H9 (cell line): ENCODE results near the gene KRT2. TPM values are rescaled to one million over a fixed set of nuclear protein-coding genes. Genes with fewer than 3 reads are reported as not detected.

Experiments
- DNase-seq: peaks from one replicate; pipeline ENCODE4 v3.0.0-alpha.2; 2017
- H2AFZ ChIP-seq: one replicate; pipeline ENCODE4 v1.6.1; 2013; ENCODE audit warnings: mild to moderate bottlenecking, low read length, control low read depth, moderate library complexity
- H2AK5ac ChIP-seq: 2 replicates; pipeline ENCODE4 v1.6.1; 2013; ENCODE audit warnings: low read length, control low read depth, mixed read lengths; ENCODE audit not compliant: insufficient read length
- H2BK120ac ChIP-seq: one replicate; pipeline ENCODE4 v1.6.1; 2013; ENCODE audit warnings: low read depth, mild to moderate bottlenecking, low read length, control low read depth, inconsistent platforms; ENCODE audit not compliant: poor library complexity, severe bottlenecking
- H2BK12ac ChIP-seq: 2 replicates; pipeline ENCODE4 v1.6.1; 2013; ENCODE audit warnings: low read length, control low read depth, mixed read lengths, low read depth; ENCODE audit not compliant: insufficient read length
- H2BK15ac ChIP-seq: 2 replicates; pipeline ENCODE4 v1.6.1; 2013; ENCODE audit warnings: low read depth, low read length, control low read depth
- H2BK20ac ChIP-seq: one replicate; pipeline ENCODE4 v1.6.1; 2013; ENCODE audit warnings: low read depth, mild to moderate bottlenecking, low read length, control low read depth, inconsistent platforms; ENCODE audit not compliant: poor library complexity, severe bottlenecking
- H2BK5ac ChIP-seq: 2 replicates; pipeline ENCODE4 v1.6.1; 2013; ENCODE audit warnings: low read length, control low read depth, mixed read lengths; ENCODE audit not compliant: insufficient read length
- H3K14ac ChIP-seq: 2 replicates; pipeline ENCODE4 v1.6.1; 2013; ENCODE audit warnings: low read length, control low read depth; ENCODE audit not compliant: insufficient read depth
- H3K18ac ChIP-seq: 2 replicates; pipeline ENCODE4 v1.6.1; 2013; ENCODE audit warnings: low read depth, mild to moderate bottlenecking, mixed read lengths, low read length, control low read depth; ENCODE audit not compliant: insufficient read length
- H3K23ac ChIP-seq: 2 replicates; pipeline ENCODE4 v1.6.1; 2013; ENCODE audit warnings: low read length, control low read depth, mixed read lengths, low read depth; ENCODE audit not compliant: insufficient read length
- H3K23me2 ChIP-seq: 2 replicates; pipeline ENCODE4 v1.6.1; 2013; ENCODE audit warnings: low read depth, mild to moderate bottlenecking, mixed read lengths, low read length, control low read depth; ENCODE audit not compliant: insufficient read length, poor library complexity, severe bottlenecking
- H3K27ac ChIP-seq: 2 replicates; pipeline ENCODE4 v1.5.1; 2013; ENCODE audit warnings: low read length, control low read depth, mixed read lengths, low read depth; ENCODE audit not compliant: insufficient read length
- H3K27me3 ChIP-seq: 2 replicates; pipeline ENCODE4 v1.6.1; 2013; ENCODE audit warnings: low read length, control low read depth, inconsistent platforms; ENCODE audit not compliant: insufficient read depth
- H3K4ac ChIP-seq: 2 replicates; pipeline ENCODE4 v1.6.1; 2013; ENCODE audit warnings: low read depth, mild to moderate bottlenecking, control low read depth, inconsistent platforms, low read length, moderate library complexity
- H3K4me1 ChIP-seq: 2 replicates; pipeline ENCODE4 v1.6.1; 2013; ENCODE audit warnings: low read length, control low read depth, inconsistent platforms; ENCODE audit not compliant: insufficient read depth
- H3K4me2 ChIP-seq: 2 replicates; pipeline ENCODE4 v1.6.1; 2013; ENCODE audit warnings: low read length, control low read depth, mixed read lengths; ENCODE audit not compliant: insufficient read length, insufficient read depth
- H3K56ac ChIP-seq: 2 replicates; pipeline ENCODE4 v1.6.1; 2013; ENCODE audit warnings: low read depth, mild to moderate bottlenecking, mixed read lengths, low read length, control low read depth; ENCODE audit not compliant: insufficient read length
- H3K79me1 ChIP-seq: 2 replicates; pipeline ENCODE4 v1.6.1; 2013; ENCODE audit warnings: low read depth, mild to moderate bottlenecking, moderate library complexity, low read length, control low read depth, inconsistent platforms; ENCODE audit not compliant: insufficient read depth, poor library complexity, severe bottlenecking
- H3K79me2 ChIP-seq: 2 replicates; pipeline ENCODE4 v1.6.1; 2013; ENCODE audit warnings: low read length, control low read depth, inconsistent platforms; ENCODE audit not compliant: insufficient read depth
- H3K9ac ChIP-seq: 2 replicates; pipeline ENCODE4 v1.6.1; 2013; ENCODE audit warnings: low read length, control low read depth, mixed read lengths; ENCODE audit not compliant: insufficient read length; ENCODE audit errors: extremely low read depth
- H3K9me3 ChIP-seq: one replicate; pipeline ENCODE4 v1.6.1; 2013; ENCODE audit warnings: low read depth, low read length, inconsistent platforms; ENCODE audit not compliant: control insufficient read depth
- H3T11ph ChIP-seq: one replicate; pipeline ENCODE4 v1.6.1; 2013; ENCODE audit warnings: mild to moderate bottlenecking, low read length, control low read depth, inconsistent platforms
- H4K20me1 ChIP-seq: one replicate; pipeline ENCODE4 v1.6.1; 2013; ENCODE audit not compliant: control insufficient read depth, insufficient read length, insufficient read depth
- H4K5ac ChIP-seq: 2 replicates; pipeline ENCODE4 v1.6.1; 2013; ENCODE audit warnings: low read depth, mild to moderate bottlenecking, mixed read lengths, low read length, control low read depth; ENCODE audit not compliant: insufficient read length
- H4K8ac ChIP-seq: replicated peaks from 2 replicates; pipeline ENCODE4 v1.6.1; 2013; ENCODE audit warnings: low read length, control low read depth, mixed read lengths, low read depth; ENCODE audit not compliant: insufficient read length
- H4K91ac ChIP-seq: 2 replicates; pipeline ENCODE4 v1.6.1; 2013; ENCODE audit warnings: low read depth, mild to moderate bottlenecking, moderate library complexity, mixed read lengths, low read length, control low read depth; ENCODE audit not compliant: insufficient read length
- H3K27ac Mint-ChIP-seq, 3 experiments: 2 replicates in 2 of 3; 3 replicates in 1 of 3; pipeline ENCODE4 v1.8.0; 2020 to 2021; ENCODE audit warnings: mixed read lengths in 3 of 3, mild to moderate bottlenecking in 1 of 3, moderate library complexity in 1 of 3
- H3K27me3 Mint-ChIP-seq: 2 replicates; pipeline ENCODE4 v1.8.0; 2021; ENCODE audit warnings: low read depth, mild to moderate bottlenecking, moderate library complexity, mixed read lengths
- H3K36me3 Mint-ChIP-seq, 3 experiments: 2 replicates in 2 of 3; 3 replicates in 1 of 3; pipeline ENCODE4 v1.8.0; 2020 to 2021; ENCODE audit warnings: low read depth in 3 of 3, mixed read lengths in 3 of 3; ENCODE audit not compliant: insufficient read depth in 1 of 3
- H3K4me1 Mint-ChIP-seq, 2 experiments: 2 replicates each; pipeline ENCODE4 v1.8.0; 2020; ENCODE audit warnings: mixed read lengths in 2 of 2
- H3K4me3 Mint-ChIP-seq, 2 experiments: 2 replicates in 1 of 2; 3 replicates in 1 of 2; pipeline ENCODE4 v1.8.0; 2020 to 2021; ENCODE audit warnings: mild to moderate bottlenecking in 2 of 2, mixed read lengths in 2 of 2, moderate library complexity in 1 of 2
- H3K9me3 Mint-ChIP-seq, 2 experiments: 2 replicates in 1 of 2; 3 replicates in 1 of 2; pipeline ENCODE4 v1.8.0; 2020; ENCODE audit warnings: mild to moderate bottlenecking in 2 of 2, mixed read lengths in 2 of 2, moderate library complexity in 1 of 2
- CTCF ChIP-seq: fragments of 200-600 bp; sonication (generic); conservative IDR thresholded peaks from 3 replicates; pipeline ENCODE4 v1.8.0; 2021; ENCODE audit warnings: antibody characterized with exemption, mild to moderate bottlenecking
- WGBS: extraction: QIAGEN DNeasy Blood & Tissue Kit; methylation state at CpG from one replicate; pipeline ENCODE4 v1.1.7; 2013; ENCODE audit warnings: missing lambda C conversion rate, low lambda C conversion rate, mixed read lengths; ENCODE audit not compliant: insufficient read length; ENCODE audit errors: extremely low coverage; 5-methylcytosine and 5-hydroxymethylcytosine counted together
- total RNA-seq: library from RNA; stranded (reverse); gene quantifications from 2 replicates; pipeline ENCODE4 v1.2.1, GENCODE V29; 2021

Gene KRT2
- total RNA-seq, 1 experiment from 2014 or later, result not detected

GRCh38 chr12:52606581-52607218 lies 45.3 kb downstream of the KRT2 start:
- Histone ChIP-seq H2AK5ac (no peak overlapping the region), H3K9me3 (no peaks in the 10 kb centered on the region), H4K91ac (no peak overlapping the region), H3K9ac (no peak overlapping the region), H4K8ac (no peak overlapping the region), H3K4me2 (no peak overlapping the region), H3K79me2 (no peaks in the 10 kb centered on the region), H2BK20ac (no peak overlapping the region), H3K23me2 (no peaks in the 10 kb centered on the region), H4K5ac (no peak overlapping the region), H2BK120ac (no peak overlapping the region), H2BK5ac (no peak overlapping the region), H3K23ac (no peak overlapping the region), H3K18ac (no peak overlapping the region), H3K27me3 (no peaks in the 10 kb centered on the region), H2BK15ac (no peak overlapping the region), H3T11ph (no peak overlapping the region), H3K4ac (no peak overlapping the region), H3K56ac (no peak overlapping the region), H3K14ac (no peak overlapping the region), H2AFZ (no peak overlapping the region), H3K4me1 (no peaks in the 10 kb centered on the region), H3K27ac (no peak overlapping the region), H3K79me1 (no peaks in the 10 kb centered on the region), H4K20me1 (no peaks in the 10 kb centered on the region), H2BK12ac (no peak overlapping the region)
- Mint-ChIP-seq H3K27me3 (peaks cover 35% of the 10 kb centered on the region), H3K27ac (no peak overlapping the region), H3K9me3 (no peaks in the 10 kb centered on the region), H3K4me1 (peaks cover 0 to 4% of the 10 kb centered on the region in 2 experiments; a peak in 2 of 4 replicates), H3K4me3 (no peak overlapping the region), H3K36me3 (no peaks in the 10 kb centered on the region)
- DNase-seq, result peak; percentile 13
- no peak for TF ChIP-seq CTCF
- WGBS, result no CpG with 5 or more reads among the region's 7 CpGs
